ENCODE measurements around the gene WDR7. TPM values are rescaled to one million over a fixed set of nuclear protein-coding genes. Genes with fewer than 3 reads are reported as not detected.

WDR7 gene
- total and polyA plus RNA-seq, 9 of the 15 experiments (the other 6 are each of a cell fraction or from before 2014, with no cell fraction given), result 1.4 to 9.4 (median 5.3) TPM

- TF ChIP-seq ZNF280A (IDR thresholded peaks at IDR 0.05; ENCODE audit: low read depth, partially characterized antibody) (no peak), SREBF1 (IDR thresholded peaks at IDR 0.05; ENCODE audit: borderline replicate concordance, low read depth, low read length) (no peak), BCL6 (CRISPR knock-in tag; IDR thresholded peaks at IDR 0.05) (no peak)
These were observed 2.9 kb upstream of the WDR7 start (continued) for GRCh38 chr18:56647951-56648893.

GRCh38 chr18:56649996-56650395 lies 1.2 kb upstream of the WDR7 start:
- H4K20me1 ChIP-seq (replicated peaks; ENCODE audit: control insufficient read depth, insufficient read depth, low read length), result no peaks in the 10 kb centered on the region
- DNase-seq (ENCODE audit: extremely low read depth in 1 of 4, low spot score in 3 of 4) (peak in 1 of 4 experiments; percentile 29), FAIRE-seq (peak; percentile 46), ATAC-seq (no peak)
- 92% methylated on average over 1 of the region's 1 CpG for WGBS (ENCODE audit: insufficient coverage, low coverage, missing lambda C conversion rate)
- intact Hi-C loops (cut with micrococcal nuclease), result loop anchor here (5.0 kb wide), 1 partner anchor 52 kb away; no protein-coding TSS in a partner anchor
- H3K79me2 ChIP-seq (ENCODE audit: control insufficient read depth, insufficient read depth, low read length), result peaks cover 30% of the 10 kb centered on the region
- H3K4me2 ChIP-seq (ENCODE audit: insufficient read depth, low read length), result peak overlapping the region; percentile 85
- H3K27me3 ChIP-seq (ENCODE audit: control insufficient read depth in 2 of 2, insufficient read depth in 2 of 2, low read length in 2 of 2), result no peaks in the 10 kb centered on the region
- CTCF ChIA-PET (ENCODE audit: low intra/inter-chr PET ratio), result no interaction called here
- H3K4me1 ChIP-seq (replicated peaks in 1 of 2; ENCODE audit: control insufficient read depth in 2 of 2, insufficient read depth in 2 of 2, low read length in 2 of 2), result peaks cover 0 to 23% of the 10 kb centered on the region in 2 experiments; a peak in 3 of 5 replicates
- H3K9ac ChIP-seq (ENCODE audit: insufficient read depth in 1 of 2, low read depth in 2 of 2, low read length in 2 of 2), result peak overlapping the region in 1 of 2 experiments; percentile 70; a peak in 2 of 4 replicates
- H3K36me3 ChIP-seq (ENCODE audit: control insufficient read depth, insufficient read depth, low read length), result no peaks in the 10 kb centered on the region
- H3K9me3 ChIP-seq (replicated peaks; ENCODE audit: control insufficient read depth, insufficient read depth, low read depth, low read length), result no peaks in the 10 kb centered on the region
- no peak overlapping the region for H3K4me3 ChIP-seq
- peak overlapping the region; percentile 94 for H2AFZ ChIP-seq (ENCODE audit: low read depth, low read length)
- POLR2A ChIA-PET, result interaction anchor here (1.5 to 2.4 kb wide), 2 partner anchors 8 to 12 kb away, joined by 3 to 6 read pairs; partner anchors contain the start of gene TXNL1
- BruUV-seq (replicated peaks), result no TSS peak
- H3K9me1 ChIP-seq (ENCODE audit: control insufficient read depth, insufficient read depth, low read length), result no peaks in the 10 kb centered on the region
- peak overlapping the region; percentile 65 for H3K27ac ChIP-seq (ENCODE audit: extremely low read depth, low read depth, low read length)
- in situ Hi-C loops (cut with MboI), result no loop called here
- no peak for TF ChIP-seq U2AF1 (optimal IDR thresholded peaks at IDR 0.05; ENCODE audit: low read depth, low read length)
- no peak for TF ChIP-seq E2F6 (IDR thresholded peaks at IDR 0.05; ENCODE audit: borderline replicate concordance in 1 of 2, extremely low read depth in 1 of 2, insufficient read depth in 1 of 2, insufficient read length in 1 of 2, low read depth in 1 of 2, low read length in 1 of 2, poor library complexity in 1 of 2, severe bottlenecking in 1 of 2)

Data from K562 (cell line).